Measurements from ENCODE around the gene ADD3. TPM values are rescaled to one million over a fixed set of nuclear protein-coding genes. Genes with fewer than 3 reads are reported as not detected.

The ADD3 gene
- total RNA-seq, 1 experiment from 2014 or later = 59.9 TPM

GRCh38 chr10:110052916-110053315, 45.1 kb downstream of the ADD3 start:
- Histone ChIP-seq H2AK5ac (ENCODE audit: insufficient read length, low read length) (no peak overlapping the region), H3K9ac (ENCODE audit: extremely low read depth, insufficient read length, low read length) (no peak overlapping the region), H3K79me2 (ENCODE audit: insufficient read depth, low read length) (peaks cover 2% of the 10 kb centered on the region; the same call in 1 of the 2 replicates), H3K4ac (ENCODE audit: low read depth, low read length) (no peak overlapping the region), H3K9me3 (ENCODE audit: control insufficient read depth, low read depth, low read length) (no peaks in the 10 kb centered on the region), H2BK20ac (ENCODE audit: low read depth, low read length, poor library complexity, severe bottlenecking) (no peak overlapping the region), H2BK120ac (ENCODE audit: low read depth, low read length, poor library complexity, severe bottlenecking) (no peak overlapping the region), H4K8ac (replicated peaks; ENCODE audit: insufficient read length, low read depth, low read length) (no peak overlapping the region), H3K18ac (ENCODE audit: insufficient read length, low read depth, low read length) (no peak overlapping the region), H4K91ac (ENCODE audit: insufficient read length, low read depth, low read length) (no peak overlapping the region), H3K4me1 (ENCODE audit: insufficient read depth, low read length) (no peaks in the 10 kb centered on the region), H4K20me1 (ENCODE audit: control insufficient read depth, insufficient read depth, insufficient read length) (no peaks in the 10 kb centered on the region), H3K14ac (ENCODE audit: insufficient read depth, low read length) (no peak overlapping the region), H3K23ac (ENCODE audit: insufficient read length, low read depth, low read length) (no peak overlapping the region), H3K56ac (ENCODE audit: insufficient read length, low read depth, low read length) (no peak overlapping the region), H2AFZ (ENCODE audit: low read length) (no peak overlapping the region), H2BK15ac (ENCODE audit: low read depth, low read length) (no peak overlapping the region), H2BK5ac (ENCODE audit: insufficient read length, low read length) (no peak overlapping the region), H3K27me3 (ENCODE audit: insufficient read depth, low read length) (no peaks in the 10 kb centered on the region), H4K5ac (ENCODE audit: insufficient read length, low read depth, low read length) (no peak overlapping the region), H3K27ac (ENCODE audit: insufficient read length, low read depth, low read length) (no peak overlapping the region), H3K23me2 (ENCODE audit: insufficient read length, low read depth, low read length, poor library complexity, severe bottlenecking) (no peaks in the 10 kb centered on the region), H3T11ph (ENCODE audit: low read length) (no peak overlapping the region), H3K79me1 (ENCODE audit: insufficient read depth, low read depth, low read length, poor library complexity, severe bottlenecking) (peaks cover 6% of the 10 kb centered on the region), H2BK12ac (ENCODE audit: insufficient read length, low read depth, low read length) (no peak overlapping the region), H3K4me2 (ENCODE audit: insufficient read depth, insufficient read length, low read length) (no peak overlapping the region)
- no peak for DNase-seq
- H3K9me3 Mint-ChIP-seq = peaks cover 12 to 16% of the 10 kb centered on the region in 2 experiments
- H3K4me3 Mint-ChIP-seq = no peak overlapping the region
- peaks cover 17 to 20% (median 19%) of the 10 kb centered on the region in 3 experiments for H3K36me3 Mint-ChIP-seq (ENCODE audit: insufficient read depth in 1 of 3, low read depth in 3 of 3)
- TF ChIP-seq, protein P1, sequence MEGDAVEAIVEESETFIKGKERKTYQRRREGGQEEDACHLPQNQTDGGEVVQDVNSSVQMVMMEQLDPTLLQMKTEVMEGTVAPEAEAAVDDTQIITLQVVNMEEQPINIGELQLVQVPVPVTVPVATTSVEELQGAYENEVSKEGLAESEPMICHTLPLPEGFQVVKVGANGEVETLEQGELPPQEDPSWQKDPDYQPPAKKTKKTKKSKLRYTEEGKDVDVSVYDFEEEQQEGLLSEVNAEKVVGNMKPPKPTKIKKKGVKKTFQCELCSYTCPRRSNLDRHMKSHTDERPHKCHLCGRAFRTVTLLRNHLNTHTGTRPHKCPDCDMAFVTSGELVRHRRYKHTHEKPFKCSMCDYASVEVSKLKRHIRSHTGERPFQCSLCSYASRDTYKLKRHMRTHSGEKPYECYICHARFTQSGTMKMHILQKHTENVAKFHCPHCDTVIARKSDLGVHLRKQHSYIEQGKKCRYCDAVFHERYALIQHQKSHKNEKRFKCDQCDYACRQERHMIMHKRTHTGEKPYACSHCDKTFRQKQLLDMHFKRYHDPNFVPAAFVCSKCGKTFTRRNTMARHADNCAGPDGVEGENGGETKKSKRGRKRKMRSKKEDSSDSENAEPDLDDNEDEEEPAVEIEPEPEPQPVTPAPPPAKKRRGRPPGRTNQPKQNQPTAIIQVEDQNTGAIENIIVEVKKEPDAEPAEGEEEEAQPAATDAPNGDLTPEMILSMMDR (conservative IDR thresholded peaks at IDR 0.05) = no peak
- no peak overlapping the region for H3K27ac Mint-ChIP-seq
- H3K4me1 Mint-ChIP-seq = peaks cover under 1 to 6% of the 10 kb centered on the region in 2 experiments
- H3K27me3 Mint-ChIP-seq (ENCODE audit: low read depth) = no peaks in the 10 kb centered on the region; the same call in 1 of the 2 replicates

Measured in H9 (cell line).